ENCODE results near the gene TRIM72.

DNA sequence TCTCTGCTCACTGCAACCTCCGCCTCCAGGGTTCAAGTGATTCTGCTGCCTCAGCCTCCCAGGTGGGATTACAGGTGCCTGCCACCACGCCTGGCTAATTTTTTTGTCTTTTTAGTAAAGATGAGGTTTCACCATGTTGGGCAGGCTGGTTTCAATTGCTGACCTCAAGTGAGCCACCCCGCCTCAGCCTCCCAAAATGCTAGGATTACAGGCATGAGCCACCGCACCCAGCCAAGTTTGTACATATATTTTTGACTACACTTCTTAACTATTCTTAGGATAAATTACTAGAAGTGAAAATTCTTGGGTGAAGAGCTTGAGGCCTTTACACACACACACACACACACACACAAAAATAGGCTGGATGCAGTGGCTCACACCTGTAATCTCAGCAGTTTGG, 44.4 kb downstream of the TRIM72 start:
- TF ChIP-seq POLR2A (IDR thresholded peaks at IDR 0.05) = no peak
- no peak for TF ChIP-seq EP300 (IDR thresholded peaks at IDR 0.05; ENCODE audit: low read depth)
- TF ChIP-seq, protein P1, sequence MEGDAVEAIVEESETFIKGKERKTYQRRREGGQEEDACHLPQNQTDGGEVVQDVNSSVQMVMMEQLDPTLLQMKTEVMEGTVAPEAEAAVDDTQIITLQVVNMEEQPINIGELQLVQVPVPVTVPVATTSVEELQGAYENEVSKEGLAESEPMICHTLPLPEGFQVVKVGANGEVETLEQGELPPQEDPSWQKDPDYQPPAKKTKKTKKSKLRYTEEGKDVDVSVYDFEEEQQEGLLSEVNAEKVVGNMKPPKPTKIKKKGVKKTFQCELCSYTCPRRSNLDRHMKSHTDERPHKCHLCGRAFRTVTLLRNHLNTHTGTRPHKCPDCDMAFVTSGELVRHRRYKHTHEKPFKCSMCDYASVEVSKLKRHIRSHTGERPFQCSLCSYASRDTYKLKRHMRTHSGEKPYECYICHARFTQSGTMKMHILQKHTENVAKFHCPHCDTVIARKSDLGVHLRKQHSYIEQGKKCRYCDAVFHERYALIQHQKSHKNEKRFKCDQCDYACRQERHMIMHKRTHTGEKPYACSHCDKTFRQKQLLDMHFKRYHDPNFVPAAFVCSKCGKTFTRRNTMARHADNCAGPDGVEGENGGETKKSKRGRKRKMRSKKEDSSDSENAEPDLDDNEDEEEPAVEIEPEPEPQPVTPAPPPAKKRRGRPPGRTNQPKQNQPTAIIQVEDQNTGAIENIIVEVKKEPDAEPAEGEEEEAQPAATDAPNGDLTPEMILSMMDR (IDR thresholded peaks at IDR 0.05) = no peak
- no peak for TF ChIP-seq POLR2AphosphoS5 (IDR thresholded peaks at IDR 0.05)

All from transverse colon (tissue), 4 donors.